ENCODE data around the gene TUBA1B.

Gene TUBA1B

DNA sequence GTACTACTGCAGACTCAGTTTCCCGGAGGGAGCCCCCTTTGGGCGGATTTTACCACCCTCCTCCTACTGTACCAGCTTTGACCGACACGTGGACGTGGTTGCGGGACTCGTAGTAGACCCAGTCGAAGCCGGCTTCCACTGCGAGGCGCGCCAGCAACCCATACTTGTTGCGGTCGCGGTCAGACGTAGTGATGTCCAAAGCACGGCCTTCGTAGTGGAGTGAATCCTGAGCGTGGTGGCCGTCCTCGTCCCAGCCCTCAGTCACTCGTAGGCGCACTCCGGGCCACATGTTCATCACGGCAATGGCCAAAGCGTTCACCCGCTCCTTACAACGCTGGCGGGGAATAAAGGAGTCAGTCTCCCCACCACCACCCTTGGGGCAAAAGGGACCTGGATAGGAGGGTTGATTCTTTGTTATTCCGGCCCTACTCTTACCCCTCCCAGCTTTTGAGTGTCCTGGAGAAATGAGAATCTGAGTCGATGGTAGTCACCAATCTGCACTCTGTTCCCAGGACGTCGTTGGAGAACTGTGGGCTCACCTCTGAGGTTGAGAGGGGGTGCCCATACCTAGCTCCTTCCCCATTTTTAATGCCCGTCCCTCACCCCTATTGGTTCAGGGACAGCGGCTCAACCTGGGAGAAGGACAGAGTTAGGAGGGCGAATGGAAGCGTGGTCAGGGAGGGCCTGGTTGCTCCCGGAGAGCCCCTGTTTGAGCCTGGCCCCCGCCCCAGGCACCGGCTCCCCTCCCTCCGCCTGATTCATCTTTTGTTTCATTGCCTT is 39.9 kb downstream of the TUBA1B start:
- peak; percentile 33 for DNase-seq (ENCODE audit: low read depth, low spot score)

DNA sequence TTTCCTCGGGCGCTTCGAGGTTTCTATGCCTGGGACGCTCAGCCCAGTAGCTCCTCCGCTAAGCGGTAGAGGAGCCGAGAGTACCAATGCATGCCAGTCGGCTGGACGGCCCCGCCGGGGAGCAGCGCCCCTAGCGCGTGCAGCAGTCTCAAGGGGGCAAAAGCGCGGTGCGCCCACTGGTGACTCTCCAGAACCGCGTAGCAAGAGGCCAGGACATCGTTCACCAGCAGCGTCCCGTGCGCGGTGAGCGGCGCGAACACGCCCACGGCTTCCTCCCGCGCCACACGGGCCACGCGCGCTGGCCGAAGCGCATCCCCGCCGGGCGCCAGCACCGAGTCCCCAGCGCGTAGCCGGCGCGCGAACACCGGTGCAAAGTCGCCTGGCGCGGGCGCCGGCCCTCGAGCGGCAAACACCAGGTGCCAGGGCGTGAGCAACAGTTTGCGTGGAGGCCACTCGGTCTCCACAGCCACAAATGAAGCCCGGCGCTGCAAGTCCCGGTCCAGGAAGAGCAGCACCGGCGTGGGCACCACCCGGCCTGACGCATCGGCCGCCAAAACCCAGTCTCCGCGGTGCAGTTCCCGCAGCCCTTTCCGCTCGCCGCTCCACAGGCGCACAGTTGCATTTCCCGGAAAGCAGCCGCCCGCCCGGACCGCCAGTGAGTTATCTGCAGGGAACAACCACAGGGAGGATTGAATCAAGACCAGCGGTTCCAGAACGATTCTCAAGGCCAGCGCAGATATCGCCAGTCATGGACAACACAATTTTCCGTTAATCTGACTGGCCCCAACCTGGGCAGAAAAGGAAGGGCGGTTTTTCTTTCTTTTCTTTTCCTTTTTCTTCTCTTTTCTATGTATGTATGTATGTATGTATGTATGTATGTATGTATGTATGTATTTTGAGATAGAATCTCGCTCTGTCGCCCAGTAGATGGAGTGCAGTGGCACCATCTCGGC is 41.1 kb downstream of the TUBA1B start:
- peak; percentile 50 for DNase-seq (ENCODE audit: low read depth, low spot score)

DNA sequence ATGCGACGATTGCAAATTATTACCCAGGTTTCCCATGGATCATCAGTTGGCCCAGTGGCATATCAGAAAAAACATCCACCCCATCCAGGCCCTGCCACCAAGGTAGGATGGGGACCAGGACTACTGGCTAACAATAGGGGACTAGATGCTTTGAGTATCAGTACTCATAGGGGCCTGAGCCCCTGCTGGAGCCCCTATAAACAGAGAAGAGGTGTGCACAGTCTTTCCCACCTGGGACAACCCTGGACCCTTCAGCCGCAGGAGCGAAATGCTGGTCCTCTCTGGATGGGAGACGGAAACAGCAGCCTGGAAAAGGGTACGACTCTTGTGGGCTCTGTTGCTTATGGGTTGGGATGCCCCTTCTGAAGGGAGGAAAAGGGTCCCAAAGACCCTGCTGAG is 42.3 kb downstream of the TUBA1B start:
- no peak for DNase-seq (ENCODE audit: low read depth, low spot score)

DNA sequence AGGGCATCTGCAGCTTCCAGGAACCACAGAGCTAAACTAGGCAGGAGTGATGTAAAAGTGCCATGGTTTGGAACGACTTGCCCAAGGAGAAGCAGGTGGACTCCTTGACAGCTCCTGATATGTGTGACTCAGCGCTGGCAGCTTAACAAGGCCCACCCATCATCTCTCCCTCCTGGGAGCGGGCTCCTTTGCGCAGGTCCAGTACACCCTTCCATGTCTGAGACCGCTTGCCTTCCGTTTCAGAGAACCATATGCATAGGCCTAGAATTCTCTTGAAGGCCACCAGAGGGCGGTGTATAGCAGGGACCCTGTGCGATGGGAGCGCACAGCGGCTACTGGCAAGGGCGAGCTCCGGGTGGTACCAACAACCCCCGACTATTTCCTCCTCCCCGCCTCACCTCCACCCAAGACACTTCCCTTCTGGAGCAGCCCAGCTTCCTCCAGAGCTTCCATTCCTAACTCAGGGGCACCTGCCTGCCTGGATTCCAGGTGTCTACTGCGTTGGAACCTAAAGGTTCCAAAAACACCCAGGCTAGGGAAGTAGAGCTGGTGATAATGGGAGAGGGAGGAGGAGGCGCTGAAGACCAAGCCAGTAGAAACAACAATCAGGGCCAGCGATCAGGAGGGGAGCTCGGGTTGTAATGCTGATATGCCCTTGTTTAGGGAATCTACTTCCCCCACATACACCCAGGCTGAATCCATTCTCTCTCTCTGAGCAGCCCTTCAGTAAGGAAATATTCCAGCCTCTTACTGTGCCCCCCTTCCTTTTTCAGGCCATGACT is 42.9 kb downstream of the TUBA1B start:
- peak; percentile 90 for DNase-seq (ENCODE audit: low read depth, low spot score)

DNA sequence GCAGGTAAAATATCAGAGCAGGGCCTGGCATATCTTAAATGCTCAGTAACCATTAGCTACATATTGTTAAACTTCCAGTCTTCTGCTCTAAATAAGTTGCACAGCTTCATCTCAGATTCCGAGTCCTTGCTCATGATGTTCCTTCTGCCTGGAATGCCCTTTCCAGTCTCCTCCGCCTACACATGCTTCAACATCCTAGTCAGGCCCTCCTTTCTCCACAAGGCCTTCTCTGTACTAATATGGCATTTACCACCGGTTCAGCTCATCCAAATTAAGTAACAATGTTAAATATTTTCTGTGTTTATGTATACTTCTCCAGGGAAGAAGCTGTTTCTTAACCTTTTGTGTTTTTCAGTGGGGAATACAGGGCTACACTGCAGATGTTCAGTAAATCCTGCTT is 45.1 kb downstream of the TUBA1B start:
- DNase-seq (ENCODE audit: low read depth, low spot score), result no peak

DNA sequence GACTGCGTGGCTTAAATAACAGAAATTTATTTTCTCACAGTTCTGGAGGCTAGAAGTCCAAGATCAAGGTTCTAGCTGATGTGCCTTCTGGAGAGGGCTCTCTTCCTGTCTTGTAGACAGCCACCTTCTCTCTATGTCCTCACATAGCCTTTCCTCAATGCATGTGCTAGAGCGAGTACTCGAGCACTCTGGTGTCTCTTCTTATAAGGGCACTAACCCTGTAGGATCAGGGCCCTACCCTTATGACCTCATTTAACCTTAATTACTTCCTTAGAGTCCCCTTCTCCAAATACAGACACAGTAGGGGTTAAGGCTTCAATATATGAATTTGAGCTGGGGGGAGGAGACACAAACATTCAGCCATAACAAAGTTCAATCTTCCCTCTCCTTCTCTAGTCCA is 46.8 kb downstream of the TUBA1B start:
- DNase-seq (ENCODE audit: low read depth, low spot score), result no peak

DNA sequence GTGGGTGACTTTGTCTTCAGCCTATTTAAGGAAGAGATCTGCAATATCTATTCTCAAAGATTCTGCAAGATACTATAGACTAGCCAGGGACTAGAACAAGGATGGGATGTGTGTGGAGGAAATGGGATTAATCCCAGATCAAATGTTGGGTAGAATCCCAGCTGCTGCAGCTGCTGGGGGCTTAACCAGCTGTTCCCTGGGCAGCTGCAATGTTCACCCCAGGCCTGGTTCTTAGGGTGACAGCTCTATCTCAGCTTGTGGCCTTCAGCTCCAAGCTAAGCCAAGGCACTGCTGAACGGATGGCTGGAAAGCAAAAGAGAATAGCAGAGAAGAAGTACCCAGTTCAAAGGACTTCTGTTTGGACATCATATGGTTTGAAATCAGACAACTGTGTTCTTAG is 51.4 kb downstream of the TUBA1B start:
- DNase-seq (ENCODE audit: low read depth, low spot score), result no peak

All from ELF-1 (cell line).